PC-9 (cell line): ENCODE results near the gene NR1H4. TPM values are rescaled to one million over a fixed set of nuclear protein-coding genes. Genes with fewer than 3 reads are reported as not detected.

Source experiments
- BruUV-seq: library from RNA; stranded (reverse); fragments of 400-500 nt; replicated peaks from 2 replicates; lab custom pipeline; 2021; lab: Mats Ljungman, UMichigan
- CTCF ChIA-PET: fragments of 300-600 bp; sonication (Branson Sonifier 250); formaldehyde crosslinking; loops from one replicate; lab custom pipeline; 2022; ENCODE audit warnings: antibody characterized with exemption; lab: Charles Lee
- POLR2A ChIA-PET: fragments of 300-600 bp; sonication (Branson Sonifier 250); formaldehyde crosslinking; loops from one replicate; lab custom pipeline; 2022; ENCODE audit warnings: antibody characterized with exemption; ENCODE audit not compliant: unreplicated experiment; lab: Charles Lee
- DNase-seq, 2 experiments: peaks; one replicate each; pipeline versions ENCODE4 v3.0.0 to v3.0.0-alpha.2; 2015 to 2022; ENCODE audit warnings: mixed read lengths in 1 of 2
- H2AFZ ChIP-seq: fragments of 200-600 bp; sonication (generic); 2 replicates; pipeline ENCODE4 v1.8.1; 2017; ENCODE audit warnings: antibody characterized with exemption
- H3F3A ChIP-seq: fragments of 200-600 bp; sonication (generic); 2 replicates; pipeline ENCODE4 v1.8.1; 2017; ENCODE audit warnings: antibody characterized with exemption, mild to moderate bottlenecking, low read depth; ENCODE audit not compliant: insufficient read depth
- H3K27ac ChIP-seq: fragments of 200-600 bp; sonication (generic); 2 replicates; pipeline ENCODE4 v1.6.1; 2016; ENCODE audit warnings: mixed run types
- H3K27me3 ChIP-seq: fragments of 200-600 bp; sonication (generic); 2 replicates; pipeline ENCODE4 v1.6.1; 2016; ENCODE audit warnings: low read depth, mixed run types; ENCODE audit not compliant: insufficient read depth
- H3K36me3 ChIP-seq: fragments of 200-600 bp; sonication (generic); 2 replicates; pipeline ENCODE4 v1.6.1; 2016; ENCODE audit warnings: low read depth, mixed run types
- H3K4me1 ChIP-seq: fragments of 200-600 bp; sonication (generic); replicated peaks from 2 replicates; pipeline ENCODE4 v1.6.1; 2016; ENCODE audit warnings: mixed run types; ENCODE audit not compliant: insufficient read depth
- H3K4me2 ChIP-seq: fragments of 200-600 bp; sonication (generic); 2 replicates; pipeline ENCODE4 v1.6.1; 2017; ENCODE audit warnings: mixed run types
- H3K4me3 ChIP-seq: fragments of 200-600 bp; sonication (generic); 2 replicates; pipeline ENCODE4 v1.6.1; 2016; ENCODE audit warnings: mixed run types
- H3K79me2 ChIP-seq: fragments of 200-600 bp; sonication (generic); 2 replicates; pipeline ENCODE4 v1.6.1; 2017; ENCODE audit warnings: low read depth, mixed run types
- H3K9me2 ChIP-seq: fragments of 200-600 bp; sonication (generic); 2 replicates; pipeline ENCODE4 v1.8.1; 2017; ENCODE audit warnings: mild to moderate bottlenecking; ENCODE audit not compliant: insufficient read depth
- H3K9me3 ChIP-seq: fragments of 200-600 bp; sonication (generic); 2 replicates; pipeline ENCODE4 v1.8.1; 2016; ENCODE audit warnings: low read depth; ENCODE audit not compliant: insufficient read depth
- H4K20me1 ChIP-seq: fragments of 200-600 bp; sonication (generic); 2 replicates; pipeline ENCODE4 v1.8.1; 2017; ENCODE audit not compliant: insufficient read depth
- EZH2 ChIP-seq: fragments of 200-600 bp; sonication (generic); IDR thresholded peaks from 2 replicates; pipeline ENCODE4 v1.8.0; 2017; ENCODE audit warnings: antibody characterized with exemption, low read depth
- intact Hi-C: fragments of 100-400 bp; cut with micrococcal nuclease; formaldehyde crosslinking; loops from one replicate; pipeline ENCODE4 v1.10.0; 2022; ENCODE audit not compliant: unreplicated experiment
- total RNA-seq: library from RNA; stranded (reverse); gene quantifications from 2 replicates; pipeline ENCODE4 v1.2.3, GENCODE V29; 2021
- TF ChIP-seq, protein P1 (sequence below): fragments of 200-600 bp; sonication (generic); conservative IDR thresholded peaks from 2 replicates; pipeline ENCODE4 v1.6.1; 2017; ENCODE audit warnings: mixed run types, antibody characterized with exemption, mild to moderate bottlenecking, moderate library complexity

NR1H4 gene
- total RNA-seq, 1 experiment from 2014 or later = not detected

DNA sequence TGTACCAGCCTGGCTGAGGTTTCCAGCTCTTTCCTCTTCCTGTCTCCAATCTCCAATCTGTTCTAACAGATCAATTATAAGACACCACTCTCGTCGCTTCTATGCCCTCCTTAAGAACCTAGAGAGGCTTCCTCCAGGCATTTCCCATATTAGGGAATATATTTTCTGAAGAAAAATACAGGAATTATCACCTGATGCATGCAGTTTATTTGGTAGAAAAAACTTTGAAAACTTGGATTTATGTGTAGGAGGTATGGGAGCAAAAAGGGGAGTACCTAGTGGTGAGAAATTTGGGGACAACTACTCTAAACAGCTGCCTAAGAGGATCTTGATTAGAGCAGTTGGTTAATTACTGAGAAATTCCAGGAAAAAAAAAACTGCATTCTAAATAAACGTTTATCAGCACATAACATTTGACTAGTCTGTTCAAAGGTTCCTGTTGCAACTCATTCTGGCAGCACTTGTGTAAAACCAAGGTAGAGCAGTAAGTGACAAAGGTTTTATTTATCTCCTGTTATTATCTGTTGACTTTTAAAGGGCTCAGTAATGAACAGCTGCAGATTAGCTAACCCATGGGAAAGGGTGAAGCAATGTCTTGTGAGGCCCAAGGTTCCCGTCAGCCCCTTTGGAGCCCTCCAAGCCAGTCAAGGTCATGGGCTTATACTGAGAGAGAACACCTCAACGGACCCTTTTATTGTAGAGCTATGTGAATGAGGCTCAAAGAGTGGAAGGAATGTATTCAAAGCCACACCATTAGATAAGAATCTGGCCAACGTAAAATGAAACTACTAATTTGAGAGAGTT lies 36.4 kb upstream of the NR1H4 start:
- Histone ChIP-seq H3K4me3 (no peak overlapping the region), H3F3A (no peaks in the 10 kb centered on the region), H4K20me1 (no peaks in the 10 kb centered on the region), H3K4me2 (no peak overlapping the region), H3K9me2 (no peaks in the 10 kb centered on the region), H3K79me2 (no peaks in the 10 kb centered on the region), H3K4me1 (no peaks in the 10 kb centered on the region), H3K36me3 (no peaks in the 10 kb centered on the region), H3K27me3 (0 out of 2 replicates have a peak, but pooled peaks cover 14% of the 10 kb centered on the region), H3K27ac (no peak overlapping the region), H2AFZ (no peak overlapping the region), H3K9me3 (no peaks in the 10 kb centered on the region)
- TF ChIP-seq EZH2 = no peak
- TF ChIP-seq, protein P1, sequence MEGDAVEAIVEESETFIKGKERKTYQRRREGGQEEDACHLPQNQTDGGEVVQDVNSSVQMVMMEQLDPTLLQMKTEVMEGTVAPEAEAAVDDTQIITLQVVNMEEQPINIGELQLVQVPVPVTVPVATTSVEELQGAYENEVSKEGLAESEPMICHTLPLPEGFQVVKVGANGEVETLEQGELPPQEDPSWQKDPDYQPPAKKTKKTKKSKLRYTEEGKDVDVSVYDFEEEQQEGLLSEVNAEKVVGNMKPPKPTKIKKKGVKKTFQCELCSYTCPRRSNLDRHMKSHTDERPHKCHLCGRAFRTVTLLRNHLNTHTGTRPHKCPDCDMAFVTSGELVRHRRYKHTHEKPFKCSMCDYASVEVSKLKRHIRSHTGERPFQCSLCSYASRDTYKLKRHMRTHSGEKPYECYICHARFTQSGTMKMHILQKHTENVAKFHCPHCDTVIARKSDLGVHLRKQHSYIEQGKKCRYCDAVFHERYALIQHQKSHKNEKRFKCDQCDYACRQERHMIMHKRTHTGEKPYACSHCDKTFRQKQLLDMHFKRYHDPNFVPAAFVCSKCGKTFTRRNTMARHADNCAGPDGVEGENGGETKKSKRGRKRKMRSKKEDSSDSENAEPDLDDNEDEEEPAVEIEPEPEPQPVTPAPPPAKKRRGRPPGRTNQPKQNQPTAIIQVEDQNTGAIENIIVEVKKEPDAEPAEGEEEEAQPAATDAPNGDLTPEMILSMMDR = no peak
- ChIA-PET CTCF (no interaction called here), POLR2A (no interaction called here)
- DNase-seq = no peak
- BruUV-seq = no TSS peak
- intact Hi-C loops = no loop called here

DNA sequence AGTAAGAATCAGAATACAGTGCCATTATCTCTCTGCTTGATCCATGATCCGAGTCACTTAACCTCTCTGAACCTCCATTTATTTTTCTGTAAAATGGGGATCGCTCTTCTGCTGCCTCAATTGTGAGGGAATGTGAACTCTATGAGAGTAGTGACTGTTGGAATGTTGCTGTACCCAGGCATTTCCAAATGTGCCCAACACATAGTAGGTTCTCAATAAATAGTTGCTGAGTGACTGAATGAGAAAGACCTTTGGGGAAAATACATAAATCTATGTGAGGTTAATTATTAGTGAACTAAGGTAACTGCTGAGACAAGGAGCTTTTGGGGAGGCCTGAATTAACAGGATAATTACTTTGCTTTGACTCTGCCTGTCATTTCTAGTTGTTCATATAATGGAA lies 33.9 kb upstream of the NR1H4 start:
- H4K20me1 ChIP-seq = no peaks in the 10 kb centered on the region
- no peak for TF ChIP-seq EZH2
- TF ChIP-seq, protein P1 = no peak
- intact Hi-C loops = no loop called here
- no peaks in the 10 kb centered on the region for H3K4me1 ChIP-seq
- no peaks in the 10 kb centered on the region for H3K79me2 ChIP-seq
- CTCF ChIA-PET = no interaction called here
- DNase-seq = no peak
- no peak overlapping the region for H3K27ac ChIP-seq
- no peaks in the 10 kb centered on the region for H3F3A ChIP-seq
- no peaks in the 10 kb centered on the region for H3K36me3 ChIP-seq
- no peaks in the 10 kb centered on the region for H3K9me3 ChIP-seq
- H2AFZ ChIP-seq = no peak overlapping the region
- no TSS peak for BruUV-seq
- no peak overlapping the region for H3K4me3 ChIP-seq
- POLR2A ChIA-PET = no interaction called here
- no peak overlapping the region for H3K4me2 ChIP-seq
- H3K9me2 ChIP-seq = no peaks in the 10 kb centered on the region
- 0 out of 2 replicates have a peak, but pooled peaks cover 14% of the 10 kb centered on the region for H3K27me3 ChIP-seq

GRCh38 chr12:100442403-100442802 lies 31.3 kb upstream of the NR1H4 start:
- BruUV-seq = no TSS peak
- Histone ChIP-seq H3K4me2 (no peak overlapping the region), H4K20me1 (no peaks in the 10 kb centered on the region), H3K9me2 (no peaks in the 10 kb centered on the region), H3F3A (no peaks in the 10 kb centered on the region), H3K4me1 (no peaks in the 10 kb centered on the region), H3K79me2 (no peaks in the 10 kb centered on the region), H2AFZ (no peak overlapping the region), H3K36me3 (no peaks in the 10 kb centered on the region), H3K27ac (no peak overlapping the region), H3K4me3 (no peak overlapping the region), H3K27me3 (peaks cover 40% of the 10 kb centered on the region; the same call in 1 of the 2 replicates), H3K9me3 (no peaks in the 10 kb centered on the region)
- CTCF ChIA-PET = no interaction called here
- no peak for DNase-seq
- TF ChIP-seq EZH2 = no peak
- TF ChIP-seq, protein P1 = no peak
- POLR2A ChIA-PET = no interaction called here
- intact Hi-C loops = no loop called here
